ENCODE results near the gene TMEM94. TPM values are rescaled to one million over a fixed set of nuclear protein-coding genes. Genes with fewer than 3 reads are reported as not detected.
"Not testable (repeated sequence)": the region's sequence is repeated elsewhere in the genome, so short reads cannot be mapped to it uniquely, and the experiment has no call there.

The TMEM94 gene
- total RNA-seq, 1 experiment from 2014 or later = 62.9 TPM

DNA sequence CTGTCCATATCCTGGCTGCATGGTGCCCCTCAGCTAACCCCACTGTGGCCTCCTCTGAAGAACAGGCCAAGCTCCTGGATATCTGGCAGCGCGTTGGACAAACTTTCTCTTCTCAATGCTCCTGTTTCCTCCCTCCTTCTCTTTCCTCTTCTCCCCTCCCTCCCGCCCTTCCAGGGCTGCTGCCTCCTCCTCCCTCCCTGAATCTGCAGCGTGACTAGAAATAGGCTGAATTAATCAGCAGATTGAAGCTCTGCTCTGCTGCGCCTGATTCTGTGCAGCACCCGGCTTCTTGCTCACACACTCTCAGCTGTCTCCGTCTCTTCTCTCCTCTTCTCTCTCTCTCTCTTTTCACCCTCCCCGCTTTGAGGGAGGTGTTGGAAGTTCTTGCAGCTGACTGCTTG, 19.8 kb downstream of the TMEM94 start:
- DNase-seq (ENCODE audit: low read depth in 1 of 2, low spot score in 2 of 2) = no peak
- no peak overlapping the region for H3K27ac ChIP-seq

DNA sequence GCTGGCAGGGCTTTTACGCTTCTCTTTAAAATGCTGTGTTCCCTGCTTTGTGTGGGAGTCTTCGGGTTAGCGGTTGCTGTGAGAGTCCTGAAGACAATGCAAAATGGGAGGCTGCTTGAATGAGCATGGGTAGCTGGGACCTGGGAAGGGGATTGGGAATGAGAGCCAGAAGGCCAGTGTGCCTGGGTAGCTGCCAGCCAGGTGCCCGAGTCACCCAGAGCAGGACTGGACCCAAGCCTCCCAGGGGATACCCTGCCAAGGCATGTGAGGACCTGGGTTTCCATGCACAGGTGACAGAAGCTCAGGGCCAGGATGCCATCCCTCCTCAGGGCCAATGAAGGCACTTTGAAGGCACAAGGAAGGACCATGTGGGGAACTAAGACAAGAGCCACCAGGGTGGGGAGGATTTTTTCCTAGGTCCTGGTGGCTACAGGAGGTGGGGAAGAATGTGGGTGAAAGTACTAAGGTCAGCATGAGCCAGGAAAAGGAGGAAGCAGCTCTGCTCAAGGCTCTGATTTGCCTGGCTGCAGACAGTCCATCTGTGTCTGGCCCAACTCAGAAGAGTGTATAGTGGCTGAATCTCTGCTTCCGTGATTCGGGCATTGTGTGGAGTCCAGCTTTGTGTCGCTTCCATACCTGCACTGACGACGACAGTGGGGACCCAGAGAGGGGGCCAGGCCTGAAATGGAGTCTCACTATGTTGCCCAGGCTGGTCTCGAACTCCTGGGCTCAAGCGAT, 20.5 kb downstream of the TMEM94 start:
- no peaks in the 10 kb centered on the region for H3K27me3 ChIP-seq (replicated peaks)
- no peak overlapping the region for H3K4me3 ChIP-seq
- no peaks in the 10 kb centered on the region for H3K9me3 ChIP-seq (replicated peaks)
- peaks cover 7% of the 10 kb centered on the region for H3K4me1 ChIP-seq (replicated peaks)
- H3K36me3 ChIP-seq = peaks cover 50% of the 10 kb centered on the region
- no peak for DNase-seq (ENCODE audit: low read depth in 1 of 2, low spot score in 2 of 2)
- H3K27ac ChIP-seq = no peak overlapping the region

More for the DNA sequence above, 19.8 kb downstream of the TMEM94 start:
- no peak overlapping the region for H3K4me3 ChIP-seq
- H3K27me3 ChIP-seq (replicated peaks) = no peaks in the 10 kb centered on the region
- H3K4me1 ChIP-seq (replicated peaks) = peaks cover under 1% of the 10 kb centered on the region
- H3K36me3 ChIP-seq = peaks cover 53% of the 10 kb centered on the region
- H3K9me3 ChIP-seq (replicated peaks) = no peaks in the 10 kb centered on the region

GRCh38 chr17:75477490-75477862, 21.0 kb downstream of the TMEM94 start:
- not testable (repeated sequence) for DNase-seq (ENCODE audit: low read depth in 1 of 2, low spot score in 2 of 2); H3K4me1 ChIP-seq (replicated peaks); H3K4me3 ChIP-seq; H3K27ac ChIP-seq; H3K9me3 ChIP-seq (replicated peaks); H3K27me3 ChIP-seq (replicated peaks)
- H3K36me3 ChIP-seq = peaks cover 45% of the 10 kb centered on the region

- Histone ChIP-seq H3K9me3 (replicated peaks) (no peaks in the 10 kb centered on the region), H3K4me3 (no peak overlapping the region), H3K27me3 (replicated peaks) (no peaks in the 10 kb centered on the region), H3K4me1 (replicated peaks) (peaks cover 9% of the 10 kb centered on the region), H3K36me3 (peaks cover 42% of the 10 kb centered on the region), H3K27ac (no peak overlapping the region)
- DNase-seq (ENCODE audit: low read depth in 1 of 2, low spot score in 2 of 2) = no peak
Observed at GRCh38 chr17:75478508-75478907, 22.1 kb downstream of the TMEM94 start.

GRCh38 chr17:75480281-75480680, 23.8 kb downstream of the TMEM94 start:
- H3K36me3 ChIP-seq = peaks cover 28% of the 10 kb centered on the region
- H3K27me3 ChIP-seq (replicated peaks) = no peaks in the 10 kb centered on the region
- H3K4me3 ChIP-seq = no peak overlapping the region
- peaks cover 9% of the 10 kb centered on the region for H3K4me1 ChIP-seq (replicated peaks)
- no peak overlapping the region for H3K27ac ChIP-seq
- H3K9me3 ChIP-seq (replicated peaks) = no peaks in the 10 kb centered on the region
- no peak for DNase-seq (ENCODE audit: low read depth in 1 of 2, low spot score in 2 of 2)

DNA sequence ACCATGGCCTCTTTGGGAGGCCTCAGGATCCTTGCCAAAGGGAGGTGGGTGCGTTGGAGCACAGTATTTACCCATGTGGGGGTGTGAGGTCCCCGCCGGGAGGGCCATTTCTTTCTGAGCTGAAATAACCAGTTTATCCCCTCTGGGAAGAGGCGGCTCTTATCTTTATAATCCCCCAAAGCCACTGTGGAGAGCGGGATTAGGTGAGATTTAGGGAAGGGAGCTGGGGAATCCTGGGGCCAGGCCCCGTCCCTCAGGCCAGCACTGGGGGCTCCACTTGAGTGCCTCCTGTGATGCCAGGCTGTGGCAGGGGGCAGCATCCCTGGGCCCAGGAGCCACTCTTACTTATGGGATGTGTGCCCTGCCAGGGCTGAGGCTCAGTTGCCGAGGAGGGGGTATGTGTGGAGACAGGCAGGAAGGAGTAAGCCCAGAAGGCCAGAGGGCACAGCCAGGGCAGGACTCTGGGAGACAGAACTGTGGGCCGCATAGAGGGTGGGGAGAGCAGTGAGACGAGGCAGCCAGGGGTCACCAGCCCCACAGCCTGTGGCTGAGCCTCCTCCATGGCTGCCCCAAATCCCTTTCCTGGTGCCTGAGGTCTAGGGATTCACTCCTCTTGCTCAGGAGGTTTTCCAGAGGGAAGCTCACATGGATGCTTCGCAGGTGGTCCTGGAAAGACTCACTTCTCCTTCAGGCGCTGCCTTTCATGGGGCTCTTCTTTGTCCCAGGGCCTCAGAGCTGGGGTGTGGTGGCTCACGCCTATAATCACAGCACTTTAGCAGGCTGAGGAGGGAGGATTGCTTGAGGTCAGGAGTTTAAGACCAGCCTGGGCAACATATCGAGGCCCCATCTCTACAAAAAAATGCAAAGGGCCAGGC, 25.0 kb downstream of the TMEM94 start:
- Histone ChIP-seq H3K9me3 (replicated peaks) (no peaks in the 10 kb centered on the region), H3K36me3 (peaks cover 24% of the 10 kb centered on the region), H3K27me3 (replicated peaks) (no peaks in the 10 kb centered on the region), H3K4me1 (replicated peaks) (peaks cover 11% of the 10 kb centered on the region), H3K27ac (no peak overlapping the region), H3K4me3 (no peak overlapping the region)
- peak; percentile 32 to 45 for DNase-seq (ENCODE audit: low read depth in 1 of 2, low spot score in 2 of 2)

DNA sequence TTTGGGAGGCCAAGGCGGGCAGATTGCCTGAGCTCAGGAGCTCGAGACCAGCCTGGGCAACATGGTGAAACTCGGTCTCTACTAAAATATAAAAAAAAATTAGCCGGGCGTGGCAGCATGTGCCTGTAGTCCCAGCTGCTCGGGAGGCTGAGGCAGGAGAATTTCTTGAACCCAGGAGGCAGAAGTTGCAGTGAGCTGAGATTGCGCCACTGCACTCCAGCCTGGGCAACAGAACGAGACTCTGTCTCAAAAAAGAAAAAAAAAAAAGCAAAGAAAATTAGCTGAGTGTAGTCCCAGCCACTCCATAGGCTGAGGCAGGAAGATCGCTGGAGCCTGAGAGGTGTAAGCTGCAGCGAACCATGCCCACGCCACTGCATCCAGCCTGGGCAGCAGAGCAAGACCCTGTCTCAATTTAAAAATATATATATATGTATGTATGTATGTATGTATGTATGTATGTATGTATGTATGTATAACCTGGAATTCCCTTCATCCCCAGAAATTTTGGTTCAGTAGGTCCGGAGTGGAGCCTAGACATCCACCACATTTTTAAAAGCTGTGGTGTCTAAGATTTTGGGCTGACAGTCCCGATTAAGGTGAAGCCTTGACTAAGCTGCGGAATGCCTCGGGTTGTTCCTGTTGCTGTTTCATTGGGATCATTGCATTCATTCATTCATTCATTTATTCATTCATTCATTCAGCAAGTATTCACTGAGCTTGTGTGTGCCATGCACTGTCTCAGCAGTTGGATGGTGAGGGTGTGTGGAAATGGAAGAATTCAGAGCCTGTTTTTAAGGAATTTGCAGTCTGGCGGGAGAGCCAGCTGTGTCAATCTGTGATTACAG, 25.9 kb downstream of the TMEM94 start:
- no peak overlapping the region for H3K4me3 ChIP-seq
- no peak for DNase-seq (ENCODE audit: low read depth in 1 of 2, low spot score in 2 of 2)

DNA sequence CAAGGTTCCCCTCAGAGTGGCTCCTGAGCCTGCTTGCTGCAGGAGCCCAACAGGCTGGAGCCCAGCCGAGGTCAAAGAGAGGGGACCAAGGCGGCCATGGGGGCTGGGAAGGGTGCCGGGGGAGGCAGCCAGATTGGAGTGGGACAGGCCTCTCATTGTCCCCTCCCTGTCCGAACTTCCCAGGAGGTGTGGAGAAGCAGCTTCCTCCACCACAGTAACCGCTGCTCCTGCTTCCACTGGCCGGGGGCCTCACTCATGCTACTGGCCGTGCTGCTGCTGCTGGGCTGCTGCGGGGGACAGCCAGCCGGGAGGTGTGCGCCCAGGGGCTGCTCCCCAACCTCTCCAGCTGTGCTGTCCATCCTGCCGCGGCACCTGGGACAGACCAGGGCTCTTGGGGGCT, 29.3 kb downstream of the TMEM94 start:
- DNase-seq (ENCODE audit: low read depth in 1 of 2, low spot score in 2 of 2) = no peak
- no peak overlapping the region for H3K27ac ChIP-seq
- H3K9me3 ChIP-seq (replicated peaks) = no peaks in the 10 kb centered on the region
- H3K4me1 ChIP-seq (replicated peaks) = peaks cover 24% of the 10 kb centered on the region
- H3K36me3 ChIP-seq = peaks cover 36% of the 10 kb centered on the region
- H3K27me3 ChIP-seq (replicated peaks) = no peaks in the 10 kb centered on the region
- H3K4me3 ChIP-seq = no peak overlapping the region

More for the DNA sequence above, 25.9 kb downstream of the TMEM94 start:
- Histone ChIP-seq H3K27me3 (replicated peaks) (no peaks in the 10 kb centered on the region), H3K9me3 (replicated peaks) (no peaks in the 10 kb centered on the region), H3K27ac (no peak overlapping the region), H3K36me3 (peaks cover 18% of the 10 kb centered on the region), H3K4me1 (replicated peaks) (peaks cover 17% of the 10 kb centered on the region)

DNA sequence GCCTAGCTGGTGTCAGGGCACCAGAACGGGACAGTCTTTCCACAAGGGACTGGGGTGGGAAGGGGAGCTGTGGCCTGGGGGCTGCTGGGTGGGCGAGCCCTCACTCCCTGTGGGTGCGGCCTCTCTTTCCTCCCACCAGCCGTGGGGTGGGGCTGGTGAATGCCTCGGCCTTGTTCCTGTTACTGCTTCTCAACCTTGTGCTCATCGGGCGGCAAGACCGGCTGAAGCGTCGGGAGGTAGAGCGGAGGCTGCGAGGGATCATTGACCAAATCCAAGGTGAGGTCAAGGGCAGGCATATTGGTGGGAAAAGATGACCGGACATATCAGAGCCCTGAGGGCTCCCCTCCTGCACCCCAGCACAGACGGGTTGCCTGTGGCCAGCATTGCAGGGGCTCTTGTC, 29.7 kb downstream of the TMEM94 start:
- DNase-seq (ENCODE audit: low read depth in 1 of 2, low spot score in 2 of 2) = no peak
- peaks cover 41% of the 10 kb centered on the region for H3K36me3 ChIP-seq
- no peaks in the 10 kb centered on the region for H3K9me3 ChIP-seq (replicated peaks)
- no peak overlapping the region for H3K4me3 ChIP-seq
- H3K27ac ChIP-seq = no peak overlapping the region
- no peaks in the 10 kb centered on the region for H3K27me3 ChIP-seq (replicated peaks)
- H3K4me1 ChIP-seq (replicated peaks) = peaks cover 24% of the 10 kb centered on the region

DNA sequence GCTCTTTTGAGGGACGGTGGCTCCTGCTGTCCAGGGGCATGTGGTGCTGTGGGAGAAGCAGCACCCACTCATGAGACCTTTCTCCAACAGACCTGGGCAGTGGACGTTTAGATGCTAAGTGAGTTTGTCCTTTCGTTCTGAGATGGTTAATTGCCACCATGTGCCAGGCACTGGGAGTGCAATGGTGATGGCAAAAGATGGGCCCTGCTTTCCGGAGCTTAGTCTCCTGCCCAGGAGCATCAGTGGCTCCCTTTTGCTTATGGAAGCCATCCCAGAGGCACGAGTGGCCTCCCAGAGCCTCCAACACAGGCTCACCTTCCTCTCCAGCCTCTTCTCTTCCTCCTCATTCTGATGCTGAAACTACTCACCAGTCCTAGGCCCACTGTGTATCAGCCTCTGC, 30.5 kb downstream of the TMEM94 start:
- DNase-seq (ENCODE audit: low read depth in 1 of 2, low spot score in 2 of 2) = no peak
- H3K9me3 ChIP-seq (replicated peaks) = no peaks in the 10 kb centered on the region
- peaks cover 49% of the 10 kb centered on the region for H3K36me3 ChIP-seq
- H3K4me1 ChIP-seq (replicated peaks) = peaks cover 17% of the 10 kb centered on the region
- H3K27me3 ChIP-seq (replicated peaks) = no peaks in the 10 kb centered on the region
- H3K27ac ChIP-seq = no peak overlapping the region
- H3K4me3 ChIP-seq = no peak overlapping the region

GRCh38 chr17:75487351-75488070, 31.1 kb downstream of the TMEM94 start:
- H3K9me3 ChIP-seq (replicated peaks) = no peaks in the 10 kb centered on the region
- DNase-seq (ENCODE audit: low read depth in 1 of 2, low spot score in 2 of 2) = no peak
- H3K27me3 ChIP-seq (replicated peaks) = no peaks in the 10 kb centered on the region
- H3K4me1 ChIP-seq (replicated peaks) = peaks cover 15% of the 10 kb centered on the region
- peaks cover 54% of the 10 kb centered on the region for H3K36me3 ChIP-seq
- H3K27ac ChIP-seq = no peak overlapping the region
- no peak overlapping the region for H3K4me3 ChIP-seq

- peaks cover 61% of the 10 kb centered on the region for H3K36me3 ChIP-seq
- no peaks in the 10 kb centered on the region for H3K9me3 ChIP-seq (replicated peaks)
- H3K4me1 ChIP-seq (replicated peaks) = peaks cover 24% of the 10 kb centered on the region
- H3K27ac ChIP-seq = no peak overlapping the region
- DNase-seq (ENCODE audit: low read depth in 1 of 2, low spot score in 2 of 2) = no peak
- no peak overlapping the region for H3K4me3 ChIP-seq
- no peaks in the 10 kb centered on the region for H3K27me3 ChIP-seq (replicated peaks)
Observed at GRCh38 chr17:75488693-75489510, 32.5 kb downstream of the TMEM94 start.
